BLaER1 (cell line): ENCODE data around the gene SYT9.

Experiments used
- H3K27ac ChIP-seq: shearing (Covaris generic); formaldehyde crosslinking; 2 replicates; pipeline ENCODE4 v1.8.1; 2022
- H3K27me3 ChIP-seq: shearing (Covaris generic); formaldehyde crosslinking; 2 replicates; pipeline ENCODE4 v1.8.1; 2022
- H3K36me3 ChIP-seq: shearing (Covaris generic); formaldehyde crosslinking; 2 replicates; pipeline ENCODE4 v1.8.1; 2022
- H3K4me1 ChIP-seq: shearing (Covaris generic); formaldehyde crosslinking; 2 replicates; pipeline ENCODE4 v1.8.1; 2022
- H3K4me2 ChIP-seq: shearing (Covaris generic); formaldehyde crosslinking; 2 replicates; pipeline ENCODE4 v1.8.1; 2022
- H3K4me3 ChIP-seq: shearing (Covaris generic); formaldehyde crosslinking; 2 replicates; pipeline ENCODE4 v1.8.1; 2022
- H3K9ac ChIP-seq: shearing (Covaris generic); formaldehyde crosslinking; 2 replicates; pipeline ENCODE4 v1.8.1; 2022
- H3K9me3 ChIP-seq: shearing (Covaris generic); formaldehyde crosslinking; 2 replicates; pipeline ENCODE4 v1.8.1; 2022
- H4K20me1 ChIP-seq: shearing (Covaris generic); formaldehyde crosslinking; 2 replicates; pipeline ENCODE4 v1.8.1; 2022
- Cebpa-rat ChIP-seq: shearing (Covaris generic); IDR thresholded peaks from 2 replicates; pipeline ENCODE4 v1.8.1; 2022

The SYT9 gene, protein sequence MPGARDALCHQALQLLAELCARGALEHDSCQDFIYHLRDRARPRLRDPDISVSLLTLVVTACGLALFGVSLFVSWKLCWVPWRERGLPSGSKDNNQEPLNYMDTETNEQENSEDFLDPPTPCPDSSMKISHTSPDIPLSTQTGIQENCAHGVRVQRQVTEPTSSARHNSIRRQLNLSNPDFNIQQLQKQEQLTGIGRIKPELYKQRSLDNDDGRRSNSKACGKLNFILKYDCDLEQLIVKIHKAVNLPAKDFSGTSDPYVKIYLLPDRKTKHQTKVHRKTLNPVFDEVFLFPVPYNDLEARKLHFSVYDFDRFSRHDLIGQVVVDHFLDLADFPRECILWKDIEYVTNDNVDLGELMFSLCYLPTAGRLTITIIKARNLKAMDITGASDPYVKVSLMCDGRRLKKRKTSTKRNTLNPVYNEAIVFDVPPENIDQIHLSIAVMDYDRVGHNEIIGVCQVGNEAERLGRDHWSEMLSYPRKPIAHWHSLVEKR

DNA sequence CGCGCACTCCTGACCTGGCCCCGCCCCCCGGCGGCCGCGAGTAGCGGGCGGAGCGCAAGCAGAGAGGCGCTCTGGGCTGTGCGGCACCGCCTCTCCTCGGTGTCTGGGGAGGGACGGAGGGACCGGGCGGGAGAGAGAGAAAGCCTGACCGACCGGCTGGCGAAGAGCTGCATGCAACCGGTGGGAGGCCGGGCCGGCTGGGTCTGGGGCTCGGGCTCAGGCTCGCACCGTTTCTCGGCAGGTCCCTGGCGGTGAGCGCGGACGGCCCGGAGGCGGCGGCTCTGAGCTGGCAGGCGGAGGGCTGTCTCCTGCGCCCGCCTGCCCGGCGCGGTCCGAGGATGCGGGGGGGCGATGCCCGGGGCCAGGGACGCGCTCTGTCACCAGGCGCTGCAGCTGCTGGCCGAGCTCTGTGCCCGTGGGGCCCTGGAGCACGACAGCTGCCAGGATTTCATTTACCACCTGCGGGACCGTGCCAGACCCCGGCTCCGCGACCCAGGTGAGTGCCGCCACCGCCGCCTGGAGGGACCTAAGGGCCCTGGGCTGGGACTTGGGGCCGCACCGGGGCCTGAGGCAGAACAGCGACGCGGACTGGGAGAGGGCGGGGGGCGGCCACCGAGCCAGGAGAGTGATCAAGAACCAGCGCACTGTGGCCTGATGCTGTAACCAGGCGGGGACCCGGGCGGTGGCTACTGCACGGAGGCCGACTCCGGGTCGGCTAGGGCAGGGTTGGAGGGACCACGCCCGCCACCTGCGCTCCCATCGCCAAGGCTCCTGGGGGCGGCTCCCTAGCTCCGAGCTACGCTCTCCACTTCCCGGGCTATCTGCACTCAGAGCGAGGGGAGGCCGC is at the start of gene SYT9:
SYT9 (plus strand) TSS at position 69 of the 847 bp plus-strand sequence; CDS start at position 352, 283 bp downstream.
- H3K4me2 ChIP-seq = no peak within 1 kb of the TSS
- no peak within 1 kb of the TSS for H3K27ac ChIP-seq
- H4K20me1 ChIP-seq = no peaks in the 10 kb centered on the region
- no peaks in the 10 kb centered on the region for H3K4me1 ChIP-seq
- H3K36me3 ChIP-seq = no peaks in the 10 kb centered on the region
- H3K9me3 ChIP-seq = peaks cover 21% of the 10 kb centered on the region
- no peak within 1 kb of the TSS for H3K4me3 ChIP-seq
- no peaks in the 10 kb centered on the region for H3K27me3 ChIP-seq
- no peak within 1 kb of the TSS for H3K9ac ChIP-seq
- no peak for TF ChIP-seq Cebpa-rat

- H3K27ac ChIP-seq = no peak overlapping the region
- H3K27me3 ChIP-seq = no peaks in the 10 kb centered on the region
- H3K4me3 ChIP-seq = no peak overlapping the region
- H4K20me1 ChIP-seq = no peaks in the 10 kb centered on the region
- no peak overlapping the region for H3K4me2 ChIP-seq
- H3K9ac ChIP-seq = no peak overlapping the region
- H3K9me3 ChIP-seq = no peaks in the 10 kb centered on the region
- H3K4me1 ChIP-seq = peaks cover 4% of the 10 kb centered on the region; the same call in 1 of the 2 replicates
- no peaks in the 10 kb centered on the region for H3K36me3 ChIP-seq
- no peak for TF ChIP-seq Cebpa-rat
Measured at GRCh38 chr11:7202412-7202811, 49.3 kb upstream of the SYT9 start.

GRCh38 chr11:7204778-7205177 is 46.9 kb upstream of the SYT9 start:
- no peaks in the 10 kb centered on the region for H3K9me3 ChIP-seq
- no peak for TF ChIP-seq Cebpa-rat

GRCh38 chr11:7208391-7208790 is 43.3 kb upstream of the SYT9 start:
- no peak for TF ChIP-seq Cebpa-rat
- Histone ChIP-seq H3K36me3 (no peaks in the 10 kb centered on the region), H4K20me1 (no peaks in the 10 kb centered on the region), H3K9ac (no peak overlapping the region), H3K9me3 (no peaks in the 10 kb centered on the region), H3K4me2 (no peak overlapping the region), H3K27me3 (no peaks in the 10 kb centered on the region), H3K4me1 (no peaks in the 10 kb centered on the region), H3K27ac (no peak overlapping the region), H3K4me3 (no peak overlapping the region)

More at GRCh38 chr11:7204778-7205177, 46.9 kb upstream of the SYT9 start:
- Histone ChIP-seq H3K4me2 (no peak overlapping the region), H3K9ac (no peak overlapping the region), H4K20me1 (no peaks in the 10 kb centered on the region), H3K36me3 (no peaks in the 10 kb centered on the region), H3K27ac (no peak overlapping the region), H3K4me3 (no peak overlapping the region), H3K27me3 (no peaks in the 10 kb centered on the region), H3K4me1 (no peaks in the 10 kb centered on the region)

DNA sequence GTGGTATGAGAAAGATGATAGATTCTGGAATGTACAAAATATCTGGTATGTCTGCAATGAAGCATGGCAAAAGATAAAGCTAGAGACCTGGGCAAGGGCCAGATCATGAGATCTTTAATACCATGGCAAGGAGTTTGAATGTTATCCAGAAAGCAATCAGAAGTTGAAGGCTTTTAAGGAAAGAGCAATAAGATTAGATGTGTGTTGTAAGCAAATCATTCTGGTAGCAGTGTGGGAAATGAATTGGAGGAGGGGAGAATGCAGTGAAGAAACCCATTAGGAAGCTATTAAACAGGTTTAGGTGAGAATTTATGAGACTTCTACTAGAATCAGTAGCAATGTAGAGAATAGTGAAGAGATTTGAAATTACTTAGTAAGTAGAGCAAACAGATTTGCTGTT is 32.2 kb upstream of the SYT9 start:
- Histone ChIP-seq H3K9ac (no peak overlapping the region), H3K27me3 (no peaks in the 10 kb centered on the region), H3K36me3 (no peaks in the 10 kb centered on the region), H3K4me2 (no peak overlapping the region), H4K20me1 (no peaks in the 10 kb centered on the region), H3K9me3 (no peaks in the 10 kb centered on the region), H3K4me3 (no peak overlapping the region), H3K27ac (no peak overlapping the region), H3K4me1 (peaks cover 3% of the 10 kb centered on the region)
- TF ChIP-seq Cebpa-rat = no peak

GRCh38 chr11:7220636-7221035 is 31.1 kb upstream of the SYT9 start:
- H3K27me3 ChIP-seq = no peaks in the 10 kb centered on the region
- peaks cover 7% of the 10 kb centered on the region for H3K4me1 ChIP-seq
- H3K9ac ChIP-seq = no peak overlapping the region
- no peaks in the 10 kb centered on the region for H4K20me1 ChIP-seq
- H3K4me3 ChIP-seq = no peak overlapping the region
- H3K27ac ChIP-seq = no peak overlapping the region
- no peaks in the 10 kb centered on the region for H3K9me3 ChIP-seq
- TF ChIP-seq Cebpa-rat = no peak
- no peaks in the 10 kb centered on the region for H3K36me3 ChIP-seq
- no peak overlapping the region for H3K4me2 ChIP-seq

DNA sequence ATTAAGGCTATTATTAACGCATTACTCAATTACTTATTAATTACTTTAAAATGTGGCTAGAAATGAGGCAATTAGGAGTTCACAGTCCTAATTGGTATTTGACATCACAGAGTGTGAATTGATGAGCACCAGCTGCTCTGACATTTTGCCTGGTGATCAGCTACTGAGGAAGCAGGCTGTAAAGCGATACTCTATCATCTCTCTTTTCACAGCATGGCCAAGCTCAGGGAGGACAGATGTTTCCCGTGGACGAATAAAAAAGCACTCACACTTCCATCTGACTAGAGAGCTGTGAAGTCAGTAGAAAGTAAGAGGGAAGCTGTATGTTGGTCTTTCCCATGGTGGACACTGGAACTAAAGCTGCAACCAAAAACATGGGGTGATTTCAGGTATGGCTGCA is 29.1 kb upstream of the SYT9 start:
- TF ChIP-seq Cebpa-rat = no peak
- no peak overlapping the region for H3K4me3 ChIP-seq
- peaks cover 7% of the 10 kb centered on the region for H3K4me1 ChIP-seq
- no peaks in the 10 kb centered on the region for H3K27me3 ChIP-seq
- H3K27ac ChIP-seq = no peak overlapping the region
- no peak overlapping the region for H3K9ac ChIP-seq
- H4K20me1 ChIP-seq = no peaks in the 10 kb centered on the region
- H3K36me3 ChIP-seq = no peaks in the 10 kb centered on the region
- no peaks in the 10 kb centered on the region for H3K9me3 ChIP-seq
- H3K4me2 ChIP-seq = no peak overlapping the region

- Histone ChIP-seq H3K4me2 (no peak overlapping the region), H3K4me1 (no peaks in the 10 kb centered on the region), H3K27me3 (no peaks in the 10 kb centered on the region), H3K36me3 (no peaks in the 10 kb centered on the region), H3K9ac (no peak overlapping the region), H4K20me1 (no peaks in the 10 kb centered on the region), H3K4me3 (no peak overlapping the region), H3K9me3 (no peaks in the 10 kb centered on the region), H3K27ac (no peak overlapping the region)
- no peak for TF ChIP-seq Cebpa-rat
Measured at GRCh38 chr11:7239877-7240276, 11.8 kb upstream of the SYT9 start.

DNA sequence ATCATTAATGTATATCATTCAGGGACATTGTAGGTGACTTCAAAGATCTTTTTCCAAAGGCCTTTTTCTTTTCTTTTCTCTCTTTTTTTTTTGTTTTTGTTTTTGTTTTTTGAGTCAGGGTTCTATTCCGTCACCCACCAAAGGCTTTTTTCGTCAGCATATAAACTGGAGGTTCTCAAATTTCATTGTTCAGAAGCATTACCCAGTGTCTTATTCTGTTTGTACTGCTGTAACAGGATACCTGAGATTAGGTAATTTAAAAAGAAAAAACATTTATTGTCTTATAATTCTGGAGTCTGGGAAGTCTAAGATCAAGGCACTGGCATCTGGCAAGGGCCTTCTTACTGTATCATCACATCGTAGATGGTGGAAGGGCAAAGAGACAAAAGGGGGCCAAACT is 6.4 kb upstream of the SYT9 start:
- TF ChIP-seq Cebpa-rat = no peak
- Histone ChIP-seq H3K9me3 (no peaks in the 10 kb centered on the region), H3K27me3 (no peaks in the 10 kb centered on the region), H3K4me1 (no peaks in the 10 kb centered on the region), H3K27ac (no peak overlapping the region), H4K20me1 (no peaks in the 10 kb centered on the region), H3K4me3 (no peak overlapping the region), H3K36me3 (no peaks in the 10 kb centered on the region), H3K9ac (no peak overlapping the region), H3K4me2 (no peak overlapping the region)

DNA sequence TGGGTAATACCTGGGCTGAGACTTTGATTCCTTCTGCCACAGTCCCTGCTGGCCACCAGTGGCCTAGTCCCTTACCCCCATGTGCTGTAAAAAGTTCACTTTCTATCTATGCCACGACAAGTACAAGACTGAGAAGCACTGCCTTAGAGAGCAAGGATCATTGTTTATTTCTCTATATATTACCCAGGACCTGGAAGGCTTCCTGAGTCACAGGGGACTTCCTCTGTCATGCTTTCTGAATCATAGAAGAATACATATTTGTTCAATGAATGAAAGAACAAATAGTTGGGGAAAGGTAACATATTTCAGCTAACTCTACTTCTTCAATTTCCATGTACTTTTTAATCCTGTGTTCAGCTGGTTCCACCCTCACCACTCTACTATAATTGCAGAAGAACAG is 5.5 kb upstream of the SYT9 start:
- Histone ChIP-seq H3K27me3 (no peaks in the 10 kb centered on the region), H3K9ac (no peak overlapping the region), H3K36me3 (no peaks in the 10 kb centered on the region), H4K20me1 (no peaks in the 10 kb centered on the region), H3K9me3 (peaks cover 3% of the 10 kb centered on the region), H3K4me2 (no peak overlapping the region), H3K27ac (no peak overlapping the region), H3K4me1 (no peaks in the 10 kb centered on the region), H3K4me3 (no peak overlapping the region)
- TF ChIP-seq Cebpa-rat = no peak
